HepG2 (cell line): ENCODE measurements around the gene AGTPBP1. TPM values are rescaled to one million over a fixed set of nuclear protein-coding genes. Genes with fewer than 3 reads are reported as not detected.
A peak's percentile ranks its signal among the peaks of the same experiment; 100 is the strongest.

Source experiments
- BRD4 ChIP-seq: sonication (generic); formaldehyde crosslinking; IDR thresholded peaks from 2 replicates; pipeline ENCODE4 v1.4.0; 2020; ENCODE audit warnings: missing genetic modification reagents
- CHD2 ChIP-seq: IDR thresholded peaks from 2 replicates; pipeline ENCODE4 v1.6.1; 2011; ENCODE audit warnings: low read depth, low read length, improper control_type of control experiment
- EHMT2 ChIP-seq: fragments of 200-600 bp; sonication (generic); IDR thresholded peaks from 2 replicates; pipeline ENCODE4 v1.7.0; 2017; ENCODE audit warnings: antibody characterized with exemption, low read depth, low read length, borderline replicate concordance
- ERF ChIP-seq: IDR thresholded peaks from 2 replicates; pipeline ENCODE4 v1.6.1; 2018; ENCODE audit warnings: missing biosample characterization, missing genetic modification reagents
- FLYWCH1 ChIP-seq: sonication (generic); formaldehyde crosslinking; IDR thresholded peaks from 2 replicates; pipeline ENCODE4 v1.8.1; 2023; ENCODE audit warnings: mild to moderate bottlenecking, missing genetic modification reagents
- HIVEP1 ChIP-seq: sonication (generic); formaldehyde crosslinking; IDR thresholded peaks from 2 replicates; pipeline ENCODE4 v1.4.0; 2020; ENCODE audit warnings: mild to moderate bottlenecking, missing genetic modification reagents
- ISL2 ChIP-seq: sonication (generic); formaldehyde crosslinking; IDR thresholded peaks from 2 replicates; pipeline ENCODE4 v1.5.0; 2020; ENCODE audit warnings: missing genetic modification reagents
- KLF15 ChIP-seq: sonication (generic); formaldehyde crosslinking; IDR thresholded peaks from 2 replicates; pipeline ENCODE4 v1.8.1; 2023; ENCODE audit warnings: borderline replicate concordance, mild to moderate bottlenecking, inconsistent platforms, missing genetic modification reagents, mixed read lengths
- MAFG ChIP-seq: sonication (generic); formaldehyde crosslinking; IDR thresholded peaks from 2 replicates; pipeline ENCODE4 v1.5.1; 2020; ENCODE audit warnings: mild to moderate bottlenecking, missing genetic modification reagents
- NFKB2 ChIP-seq: sonication (generic); formaldehyde crosslinking; IDR thresholded peaks from 2 replicates; pipeline ENCODE4 v1.4.0; 2020; ENCODE audit warnings: missing genetic modification reagents, borderline replicate concordance
- SKI ChIP-seq: fragments of 450-650 bp; IDR thresholded peaks from one replicate; pipeline ENCODE4 v1.6.1; 2018; ENCODE audit warnings: mild to moderate bottlenecking; ENCODE audit not compliant: partially characterized antibody
- TARDBP ChIP-seq: sonication (generic); formaldehyde crosslinking; IDR thresholded peaks from 2 replicates; pipeline ENCODE4 v1.8.0; 2022; ENCODE audit warnings: mild to moderate bottlenecking, missing genetic modification reagents
- XRCC5 ChIP-seq: fragments of 200-400 bp; formaldehyde crosslinking; optimal IDR thresholded peaks from 2 replicates; pipeline ENCODE3; 2017; ENCODE audit warnings: mild to moderate bottlenecking, low read length
- ZBTB1 ChIP-seq: sonication (generic); formaldehyde crosslinking; IDR thresholded peaks from 2 replicates; pipeline ENCODE4 v1.4.0; 2020; ENCODE audit warnings: missing genetic modification reagents, borderline replicate concordance
- ZFP41 ChIP-seq: sonication (generic); formaldehyde crosslinking; IDR thresholded peaks from 2 replicates; pipeline ENCODE4 v1.4.0; 2020; ENCODE audit warnings: mild to moderate bottlenecking, missing genetic modification reagents, borderline replicate concordance
- ZNF207 ChIP-seq: fragments of 450-650 bp; IDR thresholded peaks from 2 replicates; pipeline ENCODE4 v1.6.1; 2016; ENCODE audit warnings: antibody characterized with exemption, borderline replicate concordance
- ZNF382 ChIP-seq: sonication (generic); formaldehyde crosslinking; IDR thresholded peaks from 2 replicates; pipeline ENCODE4 v1.5.0; 2020; ENCODE audit warnings: missing genetic modification reagents, mild to moderate bottlenecking, borderline replicate concordance
- ZNF383 ChIP-seq: sonication (generic); formaldehyde crosslinking; IDR thresholded peaks from 2 replicates; pipeline ENCODE4 v1.4.0; 2020; ENCODE audit warnings: missing genetic modification reagents, mild to moderate bottlenecking, borderline replicate concordance
- ZNF550 ChIP-seq: sonication (generic); formaldehyde crosslinking; IDR thresholded peaks from 2 replicates; pipeline ENCODE4 v1.4.0; 2020; ENCODE audit warnings: mild to moderate bottlenecking, missing genetic modification reagents, borderline replicate concordance
- ZNF572 ChIP-seq: sonication (generic); formaldehyde crosslinking; IDR thresholded peaks from 2 replicates; pipeline ENCODE4 v1.5.1; 2020; ENCODE audit warnings: mild to moderate bottlenecking, missing genetic modification reagents
- ZNF7 ChIP-seq: IDR thresholded peaks from 2 replicates; pipeline ENCODE4 v1.6.1; 2016; ENCODE audit warnings: missing biosample characterization, missing genetic modification reagents
- ZSCAN9 ChIP-seq: IDR thresholded peaks from 2 replicates; pipeline ENCODE4 v1.6.1; 2016; ENCODE audit warnings: borderline replicate concordance
- polyA plus RNA-seq, 8 experiments: library from polyadenylated mRNA; depleted of rRNA in 3 of 8; stranded (reverse) in 7 of 8; unstranded in 1 of 8; fragments of >200 nt; fragmentation: Illumina TruSeq in 4 of 8; extraction: Trizol in 4 of 8; gene quantifications; 2 replicates each; pipeline versions ENCODE4 v1.2.1 to v1.2.3, GENCODE V29; 2011 to 2016; ENCODE audit warnings: low read depth in 4 of 8, missing spikeins in 1 of 8, mixed read lengths in 1 of 8; ENCODE audit not compliant: insufficient read depth in 1 of 8
- total RNA-seq, 5 experiments: library from RNA; depleted of rRNA; stranded (reverse); fragments of >200 nt; fragmentation: Illumina TruSeq; extraction: Trizol; gene quantifications; 2 replicates each; pipeline ENCODE4 v1.2.3, GENCODE V29; 2016; ENCODE audit warnings: low read depth in 1 of 5
- TF ChIP-seq, protein P1 (sequence below): sonication (generic); formaldehyde crosslinking; conservative IDR thresholded peaks from 2 replicates; pipeline ENCODE4 v1.8.1; 2023; ENCODE audit warnings: missing genetic modification reagents
- TF ChIP-seq, protein P2 (sequence below): sonication (generic); formaldehyde crosslinking; IDR thresholded peaks from 2 replicates; pipeline ENCODE4 v1.5.1; 2020; ENCODE audit warnings: missing genetic modification reagents, mild to moderate bottlenecking, borderline replicate concordance
- TF ChIP-seq, protein P3 (sequence below): IDR thresholded peaks from 2 replicates; pipeline ENCODE4 v1.6.1; 2016; ENCODE audit warnings: low read depth, missing genetic modification reagents, missing compliant biosample characterization

Gene AGTPBP1
- total and polyA plus RNA-seq, 2 of the 13 experiments (the other 11 are each of a cell fraction or from before 2014, with no cell fraction given): 9.7 to 22.3 TPM

DNA sequence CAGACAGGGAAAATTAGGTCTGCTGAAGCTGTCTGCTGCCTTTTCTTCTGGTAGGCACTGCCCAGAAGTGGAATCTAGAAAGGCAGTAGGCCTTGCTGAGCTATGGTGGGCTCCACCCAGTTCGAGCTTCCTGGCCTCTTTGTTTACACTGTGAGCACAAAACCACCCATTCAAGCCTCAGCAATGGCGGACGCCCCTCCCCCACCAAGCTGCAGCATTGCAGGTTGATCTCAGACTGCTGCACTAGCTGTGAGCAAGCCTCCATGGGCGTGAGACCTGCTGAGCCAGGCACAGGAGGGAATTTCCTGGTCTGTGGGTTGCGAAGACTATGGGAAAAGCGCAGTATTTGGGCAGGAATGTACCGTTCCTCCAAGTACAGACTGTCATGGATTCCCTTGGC lies 18.5 kb downstream of the AGTPBP1 start (continued):
- no peak for TF ChIP-seq ZBTB1 (CRISPR knock-in tag)
- TF ChIP-seq SKI: no peak
- TF ChIP-seq, protein P1, sequence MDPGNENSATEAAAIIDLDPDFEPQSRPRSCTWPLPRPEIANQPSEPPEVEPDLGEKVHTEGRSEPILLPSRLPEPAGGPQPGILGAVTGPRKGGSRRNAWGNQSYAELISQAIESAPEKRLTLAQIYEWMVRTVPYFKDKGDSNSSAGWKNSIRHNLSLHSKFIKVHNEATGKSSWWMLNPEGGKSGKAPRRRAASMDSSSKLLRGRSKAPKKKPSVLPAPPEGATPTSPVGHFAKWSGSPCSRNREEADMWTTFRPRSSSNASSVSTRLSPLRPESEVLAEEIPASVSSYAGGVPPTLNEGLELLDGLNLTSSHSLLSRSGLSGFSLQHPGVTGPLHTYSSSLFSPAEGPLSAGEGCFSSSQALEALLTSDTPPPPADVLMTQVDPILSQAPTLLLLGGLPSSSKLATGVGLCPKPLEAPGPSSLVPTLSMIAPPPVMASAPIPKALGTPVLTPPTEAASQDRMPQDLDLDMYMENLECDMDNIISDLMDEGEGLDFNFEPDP (CRISPR knock-in tag): no peak
- no peak for TF ChIP-seq ZSCAN9 (CRISPR knock-in tag)
- TF ChIP-seq, protein P2, sequence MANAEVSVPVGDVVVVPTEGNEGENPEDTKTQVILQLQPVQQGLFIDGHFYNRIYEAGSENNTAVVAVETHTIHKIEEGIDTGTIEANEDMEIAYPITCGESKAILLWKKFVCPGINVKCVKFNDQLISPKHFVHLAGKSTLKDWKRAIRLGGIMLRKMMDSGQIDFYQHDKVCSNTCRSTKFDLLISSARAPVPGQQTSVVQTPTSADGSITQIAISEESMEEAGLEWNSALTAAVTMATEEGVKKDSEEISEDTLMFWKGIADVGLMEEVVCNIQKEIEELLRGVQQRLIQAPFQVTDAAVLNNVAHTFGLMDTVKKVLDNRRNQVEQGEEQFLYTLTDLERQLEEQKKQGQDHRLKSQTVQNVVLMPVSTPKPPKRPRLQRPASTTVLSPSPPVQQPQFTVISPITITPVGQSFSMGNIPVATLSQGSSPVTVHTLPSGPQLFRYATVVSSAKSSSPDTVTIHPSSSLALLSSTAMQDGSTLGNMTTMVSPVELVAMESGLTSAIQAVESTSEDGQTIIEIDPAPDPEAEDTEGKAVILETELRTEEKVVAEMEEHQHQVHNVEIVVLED (CRISPR knock-in tag): no peak
- no peak for TF ChIP-seq MAFG (CRISPR knock-in tag)
- no peak for TF ChIP-seq FLYWCH1
- no peak for TF ChIP-seq BRD4 (CRISPR knock-in tag)
- TF ChIP-seq XRCC5: no peak
- no peak for TF ChIP-seq ZNF383 (CRISPR knock-in tag)
- no peak for TF ChIP-seq HIVEP1
- no peak for TF ChIP-seq ZNF382
- TF ChIP-seq CHD2: 0 out of 2 replicates have a peak, but pooled peaks have one; percentile 41
- TF ChIP-seq ZNF7 (CRISPR knock-in tag): no peak
- TF ChIP-seq ZNF550: no peak
- no peak for TF ChIP-seq ISL2 (CRISPR knock-in tag)
- TF ChIP-seq ZFP41: no peak
- TF ChIP-seq ZNF572 (CRISPR knock-in tag): no peak
- peak; percentile 55; the same call in 1 of the 2 replicates for TF ChIP-seq ERF (CRISPR knock-in tag)
- TF ChIP-seq, protein P3, sequence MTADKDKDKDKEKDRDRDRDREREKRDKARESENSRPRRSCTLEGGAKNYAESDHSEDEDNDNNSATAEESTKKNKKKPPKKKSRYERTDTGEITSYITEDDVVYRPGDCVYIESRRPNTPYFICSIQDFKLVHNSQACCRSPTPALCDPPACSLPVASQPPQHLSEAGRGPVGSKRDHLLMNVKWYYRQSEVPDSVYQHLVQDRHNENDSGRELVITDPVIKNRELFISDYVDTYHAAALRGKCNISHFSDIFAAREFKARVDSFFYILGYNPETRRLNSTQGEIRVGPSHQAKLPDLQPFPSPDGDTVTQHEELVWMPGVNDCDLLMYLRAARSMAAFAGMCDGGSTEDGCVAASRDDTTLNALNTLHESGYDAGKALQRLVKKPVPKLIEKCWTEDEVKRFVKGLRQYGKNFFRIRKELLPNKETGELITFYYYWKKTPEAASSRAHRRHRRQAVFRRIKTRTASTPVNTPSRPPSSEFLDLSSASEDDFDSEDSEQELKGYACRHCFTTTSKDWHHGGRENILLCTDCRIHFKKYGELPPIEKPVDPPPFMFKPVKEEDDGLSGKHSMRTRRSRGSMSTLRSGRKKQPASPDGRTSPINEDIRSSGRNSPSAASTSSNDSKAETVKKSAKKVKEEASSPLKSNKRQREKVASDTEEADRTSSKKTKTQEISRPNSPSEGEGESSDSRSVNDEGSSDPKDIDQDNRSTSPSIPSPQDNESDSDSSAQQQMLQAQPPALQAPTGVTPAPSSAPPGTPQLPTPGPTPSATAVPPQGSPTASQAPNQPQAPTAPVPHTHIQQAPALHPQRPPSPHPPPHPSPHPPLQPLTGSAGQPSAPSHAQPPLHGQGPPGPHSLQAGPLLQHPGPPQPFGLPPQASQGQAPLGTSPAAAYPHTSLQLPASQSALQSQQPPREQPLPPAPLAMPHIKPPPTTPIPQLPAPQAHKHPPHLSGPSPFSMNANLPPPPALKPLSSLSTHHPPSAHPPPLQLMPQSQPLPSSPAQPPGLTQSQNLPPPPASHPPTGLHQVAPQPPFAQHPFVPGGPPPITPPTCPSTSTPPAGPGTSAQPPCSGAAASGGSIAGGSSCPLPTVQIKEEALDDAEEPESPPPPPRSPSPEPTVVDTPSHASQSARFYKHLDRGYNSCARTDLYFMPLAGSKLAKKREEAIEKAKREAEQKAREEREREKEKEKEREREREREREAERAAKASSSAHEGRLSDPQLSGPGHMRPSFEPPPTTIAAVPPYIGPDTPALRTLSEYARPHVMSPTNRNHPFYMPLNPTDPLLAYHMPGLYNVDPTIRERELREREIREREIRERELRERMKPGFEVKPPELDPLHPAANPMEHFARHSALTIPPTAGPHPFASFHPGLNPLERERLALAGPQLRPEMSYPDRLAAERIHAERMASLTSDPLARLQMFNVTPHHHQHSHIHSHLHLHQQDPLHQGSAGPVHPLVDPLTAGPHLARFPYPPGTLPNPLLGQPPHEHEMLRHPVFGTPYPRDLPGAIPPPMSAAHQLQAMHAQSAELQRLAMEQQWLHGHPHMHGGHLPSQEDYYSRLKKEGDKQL (CRISPR knock-in tag): no peak
- TF ChIP-seq EHMT2: no peak; the same call in 1 of the 2 replicates
- peak; percentile 43; the same call in 1 of the 2 replicates for TF ChIP-seq NFKB2 (CRISPR knock-in tag)
- TF ChIP-seq TARDBP (CRISPR knock-in tag): peak; percentile 83
- no peak for TF ChIP-seq KLF15
- no peak for TF ChIP-seq ZNF207
